Tibial nerve (tissue), 4 donors: Measurements from ENCODE around the gene TRAF3.

Experiments
- EP300 ChIP-seq, 2 donors: sonication (generic); formaldehyde crosslinking; IDR thresholded peaks; one replicate each; pipeline ENCODE4 v1.6.1; 2017; ENCODE audit warnings: antibody characterized with exemption in 2 of 2, mild to moderate bottlenecking in 1 of 2
- POLR2A ChIP-seq, 2 donors: fragments of 450-650 bp; IDR thresholded peaks; one replicate each; pipeline ENCODE4 v1.6.1; 2017; ENCODE audit warnings: antibody characterized with exemption in 2 of 2, mild to moderate bottlenecking in 2 of 2, moderate library complexity in 2 of 2
- TF ChIP-seq, protein P1 (sequence below), 5 experiments: fragments of 200-600 bp in 3 of 5; fragments of 450-650 bp in 2 of 5; sonication (generic) in 3 of 5; IDR thresholded peaks; one replicate each; pipeline ENCODE4 v1.5.1; 2016 to 2019; ENCODE audit warnings: antibody characterized with exemption in 5 of 5, mild to moderate bottlenecking in 3 of 5, moderate library complexity in 2 of 5

DNA sequence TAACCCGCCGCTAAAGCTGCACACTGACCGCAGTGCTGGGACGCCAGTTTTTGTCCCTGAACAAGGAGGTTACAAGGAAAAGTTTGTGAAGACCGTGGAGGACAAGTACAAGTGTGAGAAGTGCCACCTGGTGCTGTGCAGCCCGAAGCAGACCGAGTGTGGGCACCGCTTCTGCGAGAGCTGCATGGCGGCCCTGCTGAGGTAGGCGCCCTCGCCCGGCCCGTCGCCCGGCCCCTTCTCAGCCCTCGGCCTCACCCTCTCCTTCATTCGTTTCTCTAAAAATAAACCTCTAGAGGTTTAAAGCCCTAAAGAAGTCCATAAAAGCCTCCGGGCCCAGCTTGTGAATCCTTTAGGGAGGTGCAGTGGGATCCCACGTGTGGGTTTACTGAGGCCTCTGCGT, 93.0 kb downstream of the TRAF3 start:
- TF ChIP-seq, protein P1, sequence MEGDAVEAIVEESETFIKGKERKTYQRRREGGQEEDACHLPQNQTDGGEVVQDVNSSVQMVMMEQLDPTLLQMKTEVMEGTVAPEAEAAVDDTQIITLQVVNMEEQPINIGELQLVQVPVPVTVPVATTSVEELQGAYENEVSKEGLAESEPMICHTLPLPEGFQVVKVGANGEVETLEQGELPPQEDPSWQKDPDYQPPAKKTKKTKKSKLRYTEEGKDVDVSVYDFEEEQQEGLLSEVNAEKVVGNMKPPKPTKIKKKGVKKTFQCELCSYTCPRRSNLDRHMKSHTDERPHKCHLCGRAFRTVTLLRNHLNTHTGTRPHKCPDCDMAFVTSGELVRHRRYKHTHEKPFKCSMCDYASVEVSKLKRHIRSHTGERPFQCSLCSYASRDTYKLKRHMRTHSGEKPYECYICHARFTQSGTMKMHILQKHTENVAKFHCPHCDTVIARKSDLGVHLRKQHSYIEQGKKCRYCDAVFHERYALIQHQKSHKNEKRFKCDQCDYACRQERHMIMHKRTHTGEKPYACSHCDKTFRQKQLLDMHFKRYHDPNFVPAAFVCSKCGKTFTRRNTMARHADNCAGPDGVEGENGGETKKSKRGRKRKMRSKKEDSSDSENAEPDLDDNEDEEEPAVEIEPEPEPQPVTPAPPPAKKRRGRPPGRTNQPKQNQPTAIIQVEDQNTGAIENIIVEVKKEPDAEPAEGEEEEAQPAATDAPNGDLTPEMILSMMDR (IDR thresholded peaks at IDR 0.05): no peak
- TF ChIP-seq POLR2A (IDR thresholded peaks at IDR 0.05): no peak
- TF ChIP-seq EP300 (IDR thresholded peaks at IDR 0.05): no peak
